Endometrium (tissue), 2 donors: ENCODE data around the gene PNPLA4.

Source experiments
- FAIRE-seq: peaks from 2 replicates; lab custom pipeline; 2012; peaks lifted over from hg19 to GRCh38; lab: Jason Lieb, UNC
- donor health status: control.
- donor health status: control.

Gene PNPLA4

GRCh38 chrX:7927259-7928167 is at the start of gene PNPLA4:
Gene PNPLA4, minus strand, starts transcription at chrX:7927413. Its CDS starts 1,294 bp downstream, at chrX:7926119.
- peak; percentile 37 for FAIRE-seq

DNA sequence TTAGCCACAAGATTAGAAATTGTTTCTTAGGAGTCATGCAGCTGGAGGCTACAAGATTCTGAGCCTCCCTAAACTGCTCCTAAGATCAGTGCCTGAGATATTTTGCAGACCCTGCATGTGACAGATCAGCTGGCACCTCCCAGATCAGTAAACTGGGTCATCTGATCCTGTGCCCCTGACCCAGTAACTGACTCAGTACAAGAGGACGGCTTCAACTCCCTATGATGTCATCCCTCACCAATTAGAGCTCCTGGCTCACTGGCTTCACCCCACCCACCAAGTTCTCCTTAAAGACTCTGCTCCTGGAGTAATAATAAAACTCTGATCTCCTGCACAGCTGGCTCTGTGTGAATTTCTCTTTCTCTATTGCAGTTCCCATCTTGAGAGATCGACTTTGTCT is 45.4 kb upstream of the PNPLA4 start:
- FAIRE-seq = no peak

GRCh38 chrX:7970428-7970827 is 43.2 kb upstream of the PNPLA4 start:
- FAIRE-seq = no peak

GRCh38 chrX:7965436-7965835 is 38.2 kb upstream of the PNPLA4 start:
- no peak for FAIRE-seq

DNA sequence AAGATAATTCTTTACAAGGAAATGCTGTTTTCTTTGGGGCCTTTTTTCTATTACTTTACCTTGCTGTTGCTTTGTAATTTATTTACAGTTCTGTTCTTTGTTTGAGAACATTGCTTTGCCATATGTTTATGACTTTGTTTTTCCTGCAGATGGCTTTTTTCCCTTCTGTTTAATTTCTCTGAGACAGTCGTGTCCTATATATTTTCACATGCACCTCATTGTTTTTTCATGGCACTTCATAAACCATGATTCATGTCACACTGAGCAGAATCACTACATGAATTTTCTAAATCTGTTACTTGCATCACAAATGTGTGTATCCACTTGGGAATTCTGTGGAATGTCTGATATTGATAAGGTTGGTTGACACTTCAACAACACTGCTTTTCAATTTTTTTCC is 33.0 kb upstream of the PNPLA4 start:
- peak; percentile 70 for FAIRE-seq

DNA sequence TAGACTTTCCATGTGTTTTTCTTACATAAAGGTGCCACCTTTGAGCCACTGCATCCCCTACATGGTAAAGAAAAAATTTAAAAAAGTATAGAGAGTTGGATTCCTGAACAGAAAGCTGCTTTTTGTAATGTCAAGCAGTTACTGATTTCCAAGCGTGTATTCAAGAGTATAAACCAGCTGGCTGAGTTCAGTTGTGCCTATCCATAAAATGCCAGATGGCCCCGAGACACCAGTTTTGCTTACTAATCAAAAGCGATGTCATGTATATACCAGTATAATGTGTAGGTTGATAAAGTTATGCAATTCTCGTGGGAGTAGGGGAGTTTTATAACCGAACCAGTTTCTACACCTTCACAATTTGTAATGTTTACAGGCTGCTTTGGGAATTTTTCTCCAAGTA is 26.2 kb upstream of the PNPLA4 start:
- no peak for FAIRE-seq

DNA sequence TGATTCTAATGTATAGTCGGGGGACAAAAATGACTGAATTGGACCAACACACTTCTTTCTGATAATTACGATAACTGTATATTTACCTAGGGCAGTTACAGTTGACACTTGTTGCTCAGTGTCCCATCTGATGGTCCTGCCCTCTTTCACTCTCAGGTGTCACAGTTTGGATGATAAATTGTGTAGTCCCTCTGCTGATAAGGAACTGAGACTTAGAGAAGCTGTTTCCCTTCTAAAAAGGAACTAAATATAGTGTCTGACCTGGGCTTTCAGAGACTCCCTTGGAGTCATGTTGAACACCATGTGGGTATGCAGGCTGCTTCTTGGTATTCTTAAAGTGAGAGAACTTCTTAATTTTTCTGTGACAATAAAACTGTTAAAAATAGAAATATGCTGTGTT is 23.7 kb upstream of the PNPLA4 start:
- FAIRE-seq = no peak

- no peak for FAIRE-seq
Observed at GRCh38 chrX:7948483-7948882, 21.3 kb upstream of the PNPLA4 start.

GRCh38 chrX:7946960-7947359 is 19.7 kb upstream of the PNPLA4 start:
- no peak for FAIRE-seq

GRCh38 chrX:7943600-7944245 is 16.5 kb upstream of the PNPLA4 start:
- FAIRE-seq = no peak

- no peak for FAIRE-seq
Observed at GRCh38 chrX:7941390-7942042, 14.3 kb upstream of the PNPLA4 start.

GRCh38 chrX:7934026-7934425 is 6.8 kb upstream of the PNPLA4 start:
- no peak for FAIRE-seq

DNA sequence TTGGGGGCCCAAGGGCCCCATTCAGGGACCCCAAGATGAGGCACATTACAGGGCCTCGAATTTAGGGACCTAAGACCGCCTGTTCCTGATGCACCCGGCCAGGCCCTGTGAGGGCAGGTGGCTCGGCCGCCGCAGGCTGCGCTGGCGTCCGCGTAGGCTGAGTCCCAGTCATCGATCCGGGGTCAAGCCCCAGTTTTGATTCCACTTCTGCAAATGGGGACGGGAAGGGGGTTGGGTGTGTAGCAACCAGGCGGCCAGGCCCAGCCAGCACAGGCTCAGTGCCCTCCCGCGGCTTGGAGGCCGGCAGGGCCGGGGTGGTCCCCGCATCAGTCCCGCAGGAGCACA is 327 bp downstream of the PNPLA4 start:
- no peak for FAIRE-seq

- FAIRE-seq = no peak
Observed at GRCh38 chrX:7926501-7926900, 712 bp downstream of the PNPLA4 start.

- FAIRE-seq = no peak
Observed at GRCh38 chrX:7925867-7926472, 1.2 kb downstream of the PNPLA4 start.

- no peak for FAIRE-seq
Observed at GRCh38 chrX:7921750-7922149, 5.5 kb downstream of the PNPLA4 start.

GRCh38 chrX:7908821-7909220 is 18.4 kb downstream of the PNPLA4 start:
- no peak for FAIRE-seq

- no peak for FAIRE-seq
Observed at GRCh38 chrX:7904562-7904961, 22.7 kb downstream of the PNPLA4 start.

DNA sequence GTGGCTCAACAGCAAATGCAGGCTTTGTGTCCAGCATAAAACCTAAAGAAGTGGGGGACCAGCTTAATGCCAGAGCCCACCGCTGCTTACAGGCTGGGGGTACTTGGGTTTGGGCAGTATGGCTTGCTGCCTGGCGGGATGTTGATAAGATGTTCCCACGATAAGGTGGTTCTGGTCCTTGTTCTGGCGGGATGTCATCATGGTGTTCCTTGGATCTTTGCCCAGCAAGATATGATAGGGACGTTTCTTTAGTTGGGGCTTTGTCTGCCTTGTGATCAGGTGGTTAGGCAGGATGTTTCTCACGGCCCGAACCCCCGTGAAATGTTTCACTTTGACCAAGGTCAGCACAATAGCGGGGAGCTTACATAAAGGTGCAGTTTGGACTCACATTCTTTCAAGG is 35.3 kb downstream of the PNPLA4 start:
- no peak for FAIRE-seq

GRCh38 chrX:7889680-7890079 is 37.5 kb downstream of the PNPLA4 start:
- FAIRE-seq = no peak

GRCh38 chrX:7889135-7889534 is 38.1 kb downstream of the PNPLA4 start:
- FAIRE-seq = no peak

DNA sequence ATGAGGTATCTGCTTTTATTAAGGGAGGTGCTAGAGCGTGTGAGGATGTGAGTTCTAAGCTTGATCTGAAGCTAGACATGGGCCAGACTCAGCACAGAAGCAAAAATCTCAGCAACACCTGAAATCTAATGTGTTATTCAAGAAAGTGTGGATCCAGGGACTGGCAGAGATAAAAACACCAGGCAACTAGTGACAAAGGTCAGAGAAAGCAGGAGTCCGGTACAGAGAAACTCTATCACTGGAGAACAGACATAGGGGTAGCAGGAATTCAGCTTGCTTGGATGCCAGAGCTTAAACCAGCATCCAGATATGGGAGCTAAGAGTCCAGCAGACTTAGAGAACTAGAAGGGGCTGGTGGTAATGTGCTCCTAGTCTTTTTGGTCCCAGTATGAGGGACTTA is 50.3 kb downstream of the PNPLA4 start:
- FAIRE-seq = no peak

- no peak for FAIRE-seq
Observed at GRCh38 chrX:7872042-7872441, 55.2 kb downstream of the PNPLA4 start.
